ENCODE data around the gene LMNA. TPM values are rescaled to one million over a fixed set of nuclear protein-coding genes. Genes with fewer than 3 reads are reported as not detected.

Gene LMNA
- total RNA-seq = 100 to 1,000 TPM; 161 to 392 (median 291) TPM
- polyA plus RNA-seq = 100 to 1,000 TPM; 114 to 237 (median 138) TPM
- long read RNA-seq, donor 1, transcript LMNA-206 (12 exons, 3,190 nt) = major isoform, 342 of 557 reads
- long read RNA-seq, donor 1, partial matches to known transcripts = 182 of 557 reads
- long read RNA-seq, donor 1, other reads (novel, unspliced or antisense) = 30 of 557 reads
- long read RNA-seq, donor 2, transcript LMNA-206 (12 exons, 3,190 nt) = major isoform, 653 of 1,224 reads
- long read RNA-seq, donor 2, partial matches to known transcripts = 522 of 1,224 reads
- long read RNA-seq, donor 2, other reads (novel, unspliced or antisense) = 45 of 1,224 reads

- 0 to 2% (median 1%) methylated on average over 25 to 37 of the region's 37 CpGs for WGBS, 3 donors
- H3K36me3 ChIP-seq (ENCODE audit: insufficient read depth in 1 of 2, low read depth in 1 of 2) = no peaks in the 10 kb centered on the region
Observed at GRCh38 chr1:156114101-156114918, at the start of gene LMNA. TSS of gene LMNA (plus strand) at chr1:156114711. CDS start at chr1:156114919, 208 bp downstream.

GRCh38 chr1:156065212-156065611, 49.3 kb upstream of the LMNA start:
- Histone ChIP-seq H3K27ac (no peak overlapping the region), H3K36me3 (ENCODE audit: insufficient read depth in 1 of 2, low read depth in 1 of 2) (no peaks in the 10 kb centered on the region), H3K27me3 (ENCODE audit: insufficient read depth in 3 of 3, low read length in 2 of 3) (no peaks in the 10 kb centered on the region), H3K9me3 (no peaks in the 10 kb centered on the region), H3K4me1 (no peaks in the 10 kb centered on the region), H3K4me3 (no peak overlapping the region)
- ATAC-seq (no peak), DNase-seq (no peak)
- intact Hi-C loops (cut with DNase I) = no loop called here
- WGBS, 3 donors = 92 to 93% (median 93%) methylated on average over 3 of the region's 3 CpGs
- no peak for TF ChIP-seq CTCF (IDR thresholded peaks at IDR 0.05)

More at GRCh38 chr1:156114101-156114918, at the start of gene LMNA:
- Histone ChIP-seq H3K4me3 (peak within 1 kb of the TSS; percentile 99), H3K4me1 (peaks cover 49% of the 10 kb centered on the region), H3K27me3 (ENCODE audit: insufficient read depth in 3 of 3, low read length in 2 of 3) (no peaks in the 10 kb centered on the region), H3K27ac (peak within 1 kb of the TSS; percentile 99), H3K9me3 (no peaks in the 10 kb centered on the region)
- intact Hi-C loops (cut with DNase I) = no loop called here
- DNase-seq = peak; percentile 95 to 98
- ATAC-seq = peak; percentile 83 to 86 (median 84)
- TF ChIP-seq CTCF (IDR thresholded peaks at IDR 0.05) = no peak

- H3K27ac ChIP-seq = no peak overlapping the region
- ATAC-seq (no peak), DNase-seq (no peak)
- TF ChIP-seq CTCF (IDR thresholded peaks at IDR 0.05) = no peak
- intact Hi-C loops (cut with DNase I) = no loop called here
- no peaks in the 10 kb centered on the region for H3K27me3 ChIP-seq (ENCODE audit: insufficient read depth in 3 of 3, low read length in 2 of 3)
- H3K4me1 ChIP-seq = no peaks in the 10 kb centered on the region
- H3K4me3 ChIP-seq = no peak overlapping the region
- no peaks in the 10 kb centered on the region for H3K36me3 ChIP-seq (ENCODE audit: insufficient read depth in 1 of 2, low read depth in 1 of 2)
- 75 to 82% (median 78%) methylated on average over 16 of the region's 16 CpGs for WGBS, 3 donors
- no peaks in the 10 kb centered on the region for H3K9me3 ChIP-seq
Observed at GRCh38 chr1:156065871-156066270, 48.6 kb upstream of the LMNA start.

- intact Hi-C loops (cut with DNase I) = no loop called here
- Histone ChIP-seq H3K4me3 (no peak overlapping the region), H3K27me3 (ENCODE audit: insufficient read depth in 3 of 3, low read length in 2 of 3) (no peaks in the 10 kb centered on the region), H3K4me1 (no peaks in the 10 kb centered on the region), H3K27ac (no peak overlapping the region), H3K9me3 (no peaks in the 10 kb centered on the region), H3K36me3 (ENCODE audit: insufficient read depth in 1 of 2, low read depth in 1 of 2) (no peaks in the 10 kb centered on the region)
- ATAC-seq = no peak
- 82 to 88% (median 86%) methylated on average over 2 of the region's 2 CpGs for WGBS, 3 donors
- DNase-seq = no peak
- TF ChIP-seq CTCF (IDR thresholded peaks at IDR 0.05) = no peak
Observed at GRCh38 chr1:156067262-156067661, 47.2 kb upstream of the LMNA start.

Data from psoas muscle (tissue), 8 donors.